ENCODE measurements around the gene ETV4.

DNA sequence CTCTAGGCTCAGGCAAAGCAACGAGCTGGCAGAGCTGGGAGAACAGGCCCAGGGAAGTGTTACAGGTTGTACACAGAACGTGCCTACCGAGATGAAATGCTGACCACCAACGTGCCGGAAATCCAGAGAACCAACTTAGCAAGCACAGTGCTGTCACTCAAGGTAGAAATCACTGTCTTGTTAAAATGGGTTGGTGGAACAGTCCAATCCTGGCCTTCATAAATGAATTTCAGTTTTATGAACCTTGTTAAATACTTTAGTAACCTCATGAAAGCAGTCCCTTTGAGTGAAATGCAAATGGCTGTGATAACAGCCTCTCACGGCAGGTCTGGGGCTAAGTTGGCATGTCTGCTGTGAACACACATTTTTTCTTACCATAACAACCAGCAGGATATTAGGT is 29.0 kb downstream of the ETV4 start:
- TF ChIP-seq POLR2AphosphoS5 (IDR thresholded peaks at IDR 0.05; ENCODE audit: borderline replicate concordance, low read depth, low read length) = no peak
- TF ChIP-seq EZH2 (IDR thresholded peaks at IDR 0.05) = no peak
- TF ChIP-seq FOXP2 (optimal IDR thresholded peaks at IDR 0.05; ENCODE audit: control extremely low read depth, extremely low read length, insufficient read depth) = no peak
